Natural killer cell (primary cell): ENCODE measurements around the gene LPAR2. TPM values are rescaled to one million over a fixed set of nuclear protein-coding genes. Genes with fewer than 3 reads are reported as not detected.

Source experiments
- ATAC-seq, 3 donors: fragments of 150-1000 bp in 2 of 3; fragments of 200-7000 bp in 1 of 3; cut with Tn5 transposase; 1 replicate in 1 of 3; 2 replicates in 2 of 3; pipeline ENCODE4 v1.10.0; 2021; ENCODE audit warnings: mild to moderate bottlenecking in 2 of 3, moderate library complexity in 2 of 3
- DNase-seq, 2 donors: peaks; one replicate each; pipeline versions ENCODE4 v3.0.0 to v3.0.0-alpha.2; 2013 to 2021; ENCODE audit warnings: mixed read lengths in 1 of 2
- H3K27ac ChIP-seq: one replicate; pipeline ENCODE4 v1.5.1; 2013; ENCODE audit warnings: mild to moderate bottlenecking, low read length
- H3K27me3 ChIP-seq: one replicate; pipeline ENCODE4 v1.6.1; 2013; ENCODE audit warnings: low read length; ENCODE audit not compliant: control insufficient read depth, insufficient read depth
- H3K36me3 ChIP-seq: one replicate; pipeline ENCODE4 v1.6.1; 2013; ENCODE audit warnings: low read length; ENCODE audit not compliant: control insufficient read depth, insufficient read depth
- H3K4me1 ChIP-seq: one replicate; pipeline ENCODE4 v1.6.1; 2013; ENCODE audit warnings: low read length; ENCODE audit not compliant: control insufficient read depth, insufficient read depth
- H3K4me3 ChIP-seq: one replicate; pipeline ENCODE4 v1.5.1; 2013; ENCODE audit warnings: low read length
- H3K9me3 ChIP-seq: one replicate; pipeline ENCODE4 v1.6.1; 2013; ENCODE audit warnings: low read length; ENCODE audit not compliant: control insufficient read depth, insufficient read depth
- H3K27ac Mint-ChIP-seq, 2 donors: one replicate each; pipeline ENCODE4 v1.8.0; 2022; ENCODE audit warnings: mild to moderate bottlenecking in 2 of 2, mixed read lengths in 2 of 2, moderate library complexity in 1 of 2
- H3K27me3 Mint-ChIP-seq, 2 donors: one replicate each; pipeline ENCODE4 v1.8.0; 2022; ENCODE audit warnings: low read depth in 2 of 2, mixed read lengths in 2 of 2
- H3K36me3 Mint-ChIP-seq: one replicate; pipeline ENCODE4 v1.8.0; 2022; ENCODE audit warnings: mixed read lengths
- H3K4me1 Mint-ChIP-seq, 2 donors: one replicate each; pipeline ENCODE4 v1.8.0; 2022; ENCODE audit warnings: mixed read lengths in 2 of 2
- H3K4me3 Mint-ChIP-seq: one replicate; pipeline ENCODE4 v1.8.0; 2022; ENCODE audit warnings: mild to moderate bottlenecking, moderate library complexity, mixed read lengths
- H3K9me3 Mint-ChIP-seq, 2 donors: one replicate each; pipeline ENCODE4 v1.8.0; 2022; ENCODE audit warnings: mixed read lengths in 2 of 2
- WGBS: methylation state at CpG from one replicate; pipeline ENCODE4 v1.1.7; 2013; ENCODE audit warnings: missing lambda C conversion rate; ENCODE audit not compliant: insufficient coverage; 5-methylcytosine and 5-hydroxymethylcytosine counted together
- intact Hi-C: fragments of 100-400 bp; cut with micrococcal nuclease; formaldehyde crosslinking; loops from one replicate; pipeline ENCODE4 v1.14.2; 2022
- total RNA-seq, 4 donors: library from RNA; stranded (reverse); fragments of 120-200 nt in 1 of 4; gene quantifications; one replicate each; pipeline versions ENCODE4 v1.2.3 to v1.2.4, GENCODE V29; 2013 to 2022
- TF ChIP-seq, protein P1 (sequence below): fragments of 200-600 bp; IDR thresholded peaks from one replicate; pipeline ENCODE4 v1.8.0; 2022; ENCODE audit warnings: antibody characterized with exemption

Gene LPAR2
- total RNA-seq, 3 donors from 2014 or later (not counting 1 experiment from before 2014, with no cell fraction given) = 52.1 to 81.5 (median 56.4) TPM

DNA sequence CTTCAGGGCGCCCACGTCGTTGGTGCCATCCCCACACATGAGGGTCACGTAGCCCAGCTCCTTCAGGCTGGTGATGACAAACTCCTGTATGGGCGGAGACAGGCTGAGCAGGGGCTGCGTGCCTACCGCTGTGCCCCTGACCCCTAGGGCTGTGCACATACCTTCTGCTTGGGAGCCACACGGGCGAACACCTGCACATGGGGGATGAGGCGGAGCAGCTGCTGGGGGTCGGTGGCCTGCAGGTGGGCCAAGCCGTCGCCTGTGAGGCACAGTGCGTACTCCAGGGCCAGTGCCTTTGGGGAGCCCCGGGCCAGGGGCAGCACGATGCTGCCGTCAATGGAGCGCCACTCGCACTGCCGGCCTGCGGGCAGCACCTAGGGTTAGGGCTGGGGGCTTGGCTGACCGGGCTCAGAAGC is 21.6 kb upstream of the LPAR2 start:
- Histone ChIP-seq H3K4me3 (no peak overlapping the region), H3K27ac (no peak overlapping the region), H3K36me3 (peaks cover 71% of the 10 kb centered on the region), H3K27me3 (no peaks in the 10 kb centered on the region), H3K9me3 (no peaks in the 10 kb centered on the region), H3K4me1 (no peaks in the 10 kb centered on the region)
- no peaks in the 10 kb centered on the region for H3K9me3 Mint-ChIP-seq
- no peaks in the 10 kb centered on the region for H3K27me3 Mint-ChIP-seq
- intact Hi-C loops = no loop called here
- no peaks in the 10 kb centered on the region for H3K36me3 Mint-ChIP-seq
- H3K4me1 Mint-ChIP-seq = peaks cover 0 to 9% of the 10 kb centered on the region in 2 donors
- WGBS = 96% methylated on average over 22 of the region's 22 CpGs
- TF ChIP-seq, protein P1, sequence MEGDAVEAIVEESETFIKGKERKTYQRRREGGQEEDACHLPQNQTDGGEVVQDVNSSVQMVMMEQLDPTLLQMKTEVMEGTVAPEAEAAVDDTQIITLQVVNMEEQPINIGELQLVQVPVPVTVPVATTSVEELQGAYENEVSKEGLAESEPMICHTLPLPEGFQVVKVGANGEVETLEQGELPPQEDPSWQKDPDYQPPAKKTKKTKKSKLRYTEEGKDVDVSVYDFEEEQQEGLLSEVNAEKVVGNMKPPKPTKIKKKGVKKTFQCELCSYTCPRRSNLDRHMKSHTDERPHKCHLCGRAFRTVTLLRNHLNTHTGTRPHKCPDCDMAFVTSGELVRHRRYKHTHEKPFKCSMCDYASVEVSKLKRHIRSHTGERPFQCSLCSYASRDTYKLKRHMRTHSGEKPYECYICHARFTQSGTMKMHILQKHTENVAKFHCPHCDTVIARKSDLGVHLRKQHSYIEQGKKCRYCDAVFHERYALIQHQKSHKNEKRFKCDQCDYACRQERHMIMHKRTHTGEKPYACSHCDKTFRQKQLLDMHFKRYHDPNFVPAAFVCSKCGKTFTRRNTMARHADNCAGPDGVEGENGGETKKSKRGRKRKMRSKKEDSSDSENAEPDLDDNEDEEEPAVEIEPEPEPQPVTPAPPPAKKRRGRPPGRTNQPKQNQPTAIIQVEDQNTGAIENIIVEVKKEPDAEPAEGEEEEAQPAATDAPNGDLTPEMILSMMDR = no peak
- H3K27ac Mint-ChIP-seq = peak overlapping the region; percentile 18 to 56
- ATAC-seq (no peak), DNase-seq (no peak)
- no peak overlapping the region for H3K4me3 Mint-ChIP-seq

DNA sequence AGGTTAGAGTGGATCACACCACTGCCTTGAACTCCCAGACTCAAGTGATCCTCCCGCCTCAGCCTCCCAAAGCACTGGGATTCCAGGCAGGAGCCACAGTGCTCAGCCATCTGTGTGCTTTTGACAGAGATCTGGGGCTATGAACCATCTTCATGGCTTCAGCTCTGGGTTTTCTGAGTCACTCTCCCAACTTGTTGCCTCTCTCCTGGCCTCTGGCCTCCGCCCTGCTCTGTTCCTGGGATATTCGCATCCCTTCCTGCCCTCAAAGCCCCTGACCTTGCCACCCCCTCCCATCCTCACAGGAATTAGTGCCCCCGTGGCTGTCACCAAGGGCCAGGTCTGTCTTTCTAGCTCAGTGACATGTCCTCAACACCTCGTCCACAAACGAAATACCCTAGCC is 21.1 kb upstream of the LPAR2 start:
- TF ChIP-seq, protein P1 = no peak
- peak overlapping the region; percentile 18 to 56 for H3K27ac Mint-ChIP-seq

DNA sequence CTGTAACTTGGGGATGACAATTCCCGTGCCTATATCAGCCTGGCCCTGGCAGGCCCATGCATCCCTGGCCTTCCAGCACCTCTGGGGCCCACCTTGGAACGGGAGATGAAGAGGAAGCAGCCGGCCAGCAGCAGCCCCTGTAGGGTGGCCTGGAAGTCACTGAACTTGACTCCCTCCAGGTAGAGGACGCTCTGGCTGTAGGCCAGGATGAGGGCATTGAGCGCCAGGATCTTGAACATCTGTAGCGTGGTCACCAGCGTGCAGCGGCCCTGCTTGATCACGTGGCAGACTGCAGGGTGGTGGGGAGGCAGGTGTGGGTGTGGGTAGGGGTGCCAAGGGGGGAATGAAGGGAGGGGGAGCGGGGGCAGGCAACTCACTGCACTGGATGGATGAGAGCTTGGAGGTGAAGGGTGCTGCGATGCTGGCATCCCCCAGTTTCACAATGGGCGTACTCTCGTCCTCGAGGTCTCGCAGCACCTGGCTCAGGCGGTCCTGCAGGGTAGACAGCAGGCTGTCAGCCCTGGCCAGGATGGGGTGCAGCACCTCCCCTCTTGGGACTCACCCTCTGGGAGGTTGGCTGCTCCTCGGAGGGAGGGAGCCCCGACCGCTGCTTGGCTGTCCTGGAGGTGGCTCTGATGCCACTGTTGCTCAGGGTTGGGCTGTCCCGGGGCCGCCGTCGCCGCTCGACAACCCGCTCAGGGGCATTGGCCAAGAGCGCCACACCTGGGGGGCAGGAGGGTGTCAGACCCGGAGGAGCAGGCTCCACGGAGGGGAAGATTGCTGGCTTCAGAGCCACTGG is 19.2 kb upstream of the LPAR2 start:
- ATAC-seq = no peak
- H3K27ac Mint-ChIP-seq = no peak overlapping the region
- H3K4me3 Mint-ChIP-seq = no peak overlapping the region
- WGBS = 94% methylated on average over 29 of the region's 29 CpGs
- H3K9me3 Mint-ChIP-seq = no peaks in the 10 kb centered on the region
- no peaks in the 10 kb centered on the region for H3K27me3 Mint-ChIP-seq
- Histone ChIP-seq H3K27me3 (no peaks in the 10 kb centered on the region), H3K27ac (no peak overlapping the region), H3K4me3 (no peak overlapping the region), H3K4me1 (peaks cover 17% of the 10 kb centered on the region), H3K36me3 (peaks cover 48% of the 10 kb centered on the region), H3K9me3 (no peaks in the 10 kb centered on the region)
- intact Hi-C loops = no loop called here
- H3K4me1 Mint-ChIP-seq = peaks cover 9 to 18% of the 10 kb centered on the region in 2 donors
- no peaks in the 10 kb centered on the region for H3K36me3 Mint-ChIP-seq
- TF ChIP-seq, protein P1 = no peak
- no peak for DNase-seq

More for the DNA sequence above, 21.1 kb upstream of the LPAR2 start:
- Mint-ChIP-seq H3K4me3 (no peak overlapping the region), H3K4me1 (peaks cover 0 to 9% of the 10 kb centered on the region in 2 donors), H3K27me3 (no peaks in the 10 kb centered on the region), H3K9me3 (no peaks in the 10 kb centered on the region), H3K36me3 (no peaks in the 10 kb centered on the region)
- ATAC-seq (no peak), DNase-seq (no peak)
- no peaks in the 10 kb centered on the region for H3K9me3 ChIP-seq
- H3K27ac ChIP-seq = no peak overlapping the region
- H3K4me1 ChIP-seq = peaks cover 2% of the 10 kb centered on the region
- H3K4me3 ChIP-seq = no peak overlapping the region
- intact Hi-C loops = no loop called here
- no peaks in the 10 kb centered on the region for H3K27me3 ChIP-seq
- peaks cover 67% of the 10 kb centered on the region for H3K36me3 ChIP-seq
- 86% methylated on average over 6 of the region's 6 CpGs for WGBS
